GM15510 (cell line): ENCODE data around the gene ZPR1.
A peak's percentile ranks its signal among the peaks of the same experiment; 100 is the strongest.

ENCODE experiments used
- POLR2A ChIP-seq: IDR thresholded peaks from 3 replicates; pipeline ENCODE4 v1.6.1; 2011; ENCODE audit warnings: borderline replicate concordance; ENCODE audit not compliant: insufficient read length; ENCODE audit errors: extremely low read depth

ZPR1 gene

DNA sequence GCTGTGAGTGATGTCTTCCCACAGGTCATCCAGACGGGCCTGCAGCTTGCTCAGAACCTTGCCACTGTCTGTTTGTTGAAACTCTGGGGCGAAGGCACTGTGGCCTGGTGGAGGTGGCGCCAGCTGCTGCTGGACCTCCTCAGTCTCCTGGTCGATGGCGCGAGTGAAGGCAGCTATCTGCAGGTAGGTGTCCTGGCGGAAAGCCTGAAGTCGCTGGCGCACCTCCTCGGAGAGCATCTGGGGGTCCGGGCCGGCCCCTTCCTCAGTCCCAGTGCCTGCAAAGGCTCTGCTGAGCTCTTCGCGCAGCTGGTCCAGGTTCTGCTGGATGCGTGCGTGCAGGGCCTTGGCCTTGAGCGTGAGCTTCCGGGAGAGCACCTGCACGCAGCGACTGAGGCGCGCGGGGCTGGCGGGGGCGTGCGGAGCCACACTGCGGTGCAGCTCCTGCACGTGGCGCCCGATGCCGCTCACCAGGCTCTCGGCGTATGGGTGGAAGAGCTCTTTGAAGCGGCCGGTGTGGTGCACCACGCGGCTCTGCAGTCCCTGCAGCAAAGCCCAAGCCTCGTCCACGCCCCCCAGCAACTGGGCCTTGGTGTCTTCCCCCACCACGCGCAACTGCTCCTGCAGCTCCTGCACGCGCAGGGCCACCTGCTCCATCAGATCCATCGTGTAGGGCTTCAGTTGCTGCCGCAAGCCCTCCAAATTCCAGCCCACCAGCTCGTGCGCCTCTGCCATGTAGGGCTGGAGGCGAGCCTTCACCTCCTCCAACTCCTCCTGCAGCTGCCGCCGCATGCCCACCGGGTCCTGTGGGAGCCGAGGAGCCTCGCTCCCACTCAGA lies 2.6 kb upstream of the ZPR1 start:
- TF ChIP-seq POLR2A, result no peak

DNA sequence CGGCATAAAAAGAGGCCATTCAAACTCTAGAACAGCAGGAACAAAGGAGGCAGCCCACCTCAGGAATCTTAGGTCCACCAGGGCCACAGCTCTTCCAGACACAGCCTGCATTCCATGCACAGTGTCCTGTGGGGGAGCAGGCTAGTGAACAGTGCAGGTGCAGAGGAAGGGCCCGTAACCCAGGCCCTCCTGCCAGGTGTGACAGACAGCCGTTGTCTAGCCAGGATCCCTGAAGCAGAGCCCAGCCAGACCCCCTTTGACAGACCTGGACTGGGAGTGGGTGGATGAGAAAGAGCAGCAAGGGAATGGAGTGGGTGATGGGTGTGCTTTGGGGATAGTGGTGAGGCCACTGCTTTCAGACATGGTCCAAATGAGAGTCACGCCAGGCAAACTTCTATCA lies 1.2 kb upstream of the ZPR1 start:
- TF ChIP-seq POLR2A, result no peak

DNA sequence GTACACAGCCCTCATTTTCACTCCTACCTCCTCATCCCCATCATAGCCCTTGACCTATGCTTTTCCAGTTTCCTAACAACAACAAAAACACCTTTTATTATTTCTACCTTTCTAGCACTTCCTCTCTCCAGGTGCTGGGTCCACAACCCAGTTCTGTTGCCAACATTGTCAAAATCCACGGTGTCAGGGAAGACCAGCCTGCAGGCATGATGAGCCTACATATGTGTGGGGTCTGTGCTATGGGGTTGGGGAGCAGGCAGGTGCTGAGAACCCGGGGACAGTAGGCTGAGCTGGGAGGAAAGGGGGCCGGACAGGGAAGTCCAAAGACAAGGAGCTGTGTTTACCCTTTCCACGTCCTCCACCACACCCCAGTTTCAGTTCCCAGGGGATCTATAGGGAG lies 711 bp upstream of the ZPR1 start:
- no peak for TF ChIP-seq POLR2A

GRCh38 chr11:116787436-116787785 lies 412 bp downstream of the ZPR1 start:
- TF ChIP-seq POLR2A, result no peak

- no peak for TF ChIP-seq POLR2A
These were observed 857 bp downstream of the ZPR1 start for GRCh38 chr11:116786966-116787365.

GRCh38 chr11:116786326-116786725 lies 1.5 kb downstream of the ZPR1 start:
- no peak for TF ChIP-seq POLR2A

DNA sequence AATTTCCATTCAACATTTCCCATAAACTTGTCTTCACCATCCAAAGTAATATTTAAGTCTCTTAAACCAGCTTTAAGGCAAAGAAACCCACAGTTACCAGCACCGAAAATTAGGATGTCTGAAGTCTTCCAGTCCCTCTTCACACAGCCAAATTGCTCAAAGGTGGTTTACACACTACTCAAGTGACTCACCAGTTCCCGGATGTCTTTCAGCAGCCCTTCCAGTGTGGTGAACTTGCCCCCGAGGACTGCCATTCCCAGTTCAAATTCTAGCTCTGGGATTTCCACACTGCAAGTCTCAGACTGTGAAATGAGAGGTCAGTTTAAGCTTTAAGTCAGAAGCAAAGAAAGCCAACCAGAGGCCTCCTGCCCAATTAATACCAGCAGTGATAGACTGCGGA lies 5.1 kb downstream of the ZPR1 start:
- no peak for TF ChIP-seq POLR2A

- TF ChIP-seq POLR2A, result no peak
These were observed 9.3 kb downstream of the ZPR1 start for GRCh38 chr11:116778556-116778955.

GRCh38 chr11:116777056-116777455 lies 10.8 kb downstream of the ZPR1 start:
- no peak for TF ChIP-seq POLR2A

- TF ChIP-seq POLR2A, result no peak
These were observed 11.3 kb downstream of the ZPR1 start for GRCh38 chr11:116776522-116776984.

DNA sequence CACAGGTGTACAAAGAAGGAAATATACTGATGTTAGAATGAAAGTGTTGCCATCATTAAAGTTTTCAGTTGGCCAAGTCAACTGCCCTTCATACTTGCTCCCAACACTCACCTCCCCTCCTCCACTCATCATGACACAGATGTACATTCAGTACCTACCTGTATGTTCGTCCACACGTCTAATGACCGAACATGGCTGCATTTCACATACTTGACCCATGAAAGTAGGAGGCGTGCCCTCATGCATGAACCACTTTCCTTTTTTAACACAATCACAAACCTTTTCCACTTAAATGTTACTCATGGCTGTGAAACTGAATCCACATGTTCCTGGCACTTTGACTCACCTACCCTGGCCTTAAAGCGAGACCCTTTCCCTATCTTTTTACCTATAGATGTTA lies 11.8 kb downstream of the ZPR1 start:
- TF ChIP-seq POLR2A, result no peak

DNA sequence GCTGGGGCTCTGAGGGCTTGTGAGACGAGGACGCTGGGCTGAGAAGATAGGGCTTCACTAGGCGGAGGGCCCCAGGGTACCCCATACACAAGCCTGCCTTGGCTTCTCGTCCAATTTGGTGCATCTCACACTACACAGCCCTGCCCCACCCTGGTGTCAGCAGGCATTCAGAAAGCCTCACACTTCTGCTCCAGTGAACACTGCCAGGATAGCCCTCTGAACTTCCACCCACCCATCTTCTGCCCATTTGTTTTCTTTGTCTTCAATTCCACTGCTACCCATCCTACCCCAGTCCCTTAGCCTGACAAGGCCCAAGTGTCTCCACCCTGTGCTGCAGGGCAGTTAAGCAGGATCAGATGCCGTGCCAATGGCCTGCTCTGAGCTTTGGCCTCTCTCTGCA lies 13.2 kb downstream of the ZPR1 start:
- TF ChIP-seq POLR2A, result no peak

DNA sequence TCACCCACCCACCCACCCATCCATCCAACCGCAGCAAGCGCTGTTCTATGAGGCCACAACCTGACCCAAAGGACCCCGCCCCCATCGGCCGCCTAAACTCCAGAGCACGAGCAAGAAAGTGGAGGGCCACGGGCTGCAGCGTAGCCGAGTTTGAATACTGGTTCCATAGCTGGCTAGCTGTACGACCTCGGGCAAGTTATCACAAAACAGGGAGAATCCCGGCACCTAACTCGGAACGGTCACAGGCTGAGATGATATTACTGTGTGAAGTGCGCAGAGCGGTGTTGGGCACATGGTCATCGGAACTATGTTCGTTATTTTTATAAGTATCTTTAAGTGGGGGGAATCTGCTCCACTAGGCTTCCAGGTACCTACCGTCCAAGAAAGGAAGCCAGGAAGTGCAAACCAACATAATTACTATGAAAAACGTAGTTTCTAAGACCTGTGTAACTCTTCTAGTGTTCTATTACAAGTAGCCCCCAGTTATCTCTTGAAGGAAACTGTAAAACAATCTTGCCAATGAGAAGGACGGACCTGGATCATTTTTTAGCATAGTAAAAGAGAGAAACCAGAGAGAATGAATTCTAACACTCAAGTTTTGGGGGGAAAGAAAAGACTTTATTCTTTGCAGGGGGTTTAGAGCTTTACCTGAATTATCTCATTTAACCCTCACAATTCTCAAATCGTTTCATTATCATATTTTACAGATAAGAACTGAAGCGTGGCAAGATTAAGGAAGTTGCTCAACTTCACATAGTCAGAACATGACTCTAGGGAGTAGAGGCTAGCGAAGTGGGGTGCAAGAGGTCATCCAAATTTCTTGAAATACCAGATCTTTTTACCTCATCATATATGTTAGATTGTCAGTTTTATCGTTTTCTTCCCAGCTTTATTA lies 14.4 kb downstream of the ZPR1 start:
- TF ChIP-seq POLR2A, result no peak

GRCh38 chr11:116772443-116773202 lies 15.2 kb downstream of the ZPR1 start, which contains the start of gene BUD13:
Gene BUD13, minus strand, starts transcription at chr11:116772987. Its CDS starts 23 bp downstream, at chr11:116772964.
- TF ChIP-seq POLR2A, result peak; percentile 91

DNA sequence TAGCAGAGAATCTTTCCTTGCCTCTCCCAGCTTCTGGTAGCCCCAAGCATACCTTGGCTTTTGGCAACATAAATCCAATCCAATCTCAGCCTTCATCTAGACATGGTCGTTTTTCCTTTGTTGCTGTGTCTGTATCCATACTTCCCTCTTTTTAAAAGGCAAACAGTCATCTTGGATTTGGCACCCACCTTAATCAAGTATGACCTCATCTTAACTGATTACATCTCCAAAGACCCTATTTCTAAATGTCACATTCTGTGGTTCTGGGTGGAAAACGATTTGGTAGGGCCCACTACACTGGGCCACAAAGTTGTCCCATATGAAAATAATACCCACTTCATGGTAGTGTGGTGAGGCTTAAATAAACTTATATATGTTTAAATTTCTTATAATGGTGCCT lies 15.9 kb downstream of the ZPR1 start:
- no peak for TF ChIP-seq POLR2A
